HUDEP-2 (cell line): ENCODE data around the gene CLIC4.
"Not testable (repeated sequence)": the region's sequence is repeated elsewhere in the genome, so short reads cannot be mapped to it uniquely, and the experiment has no call there.

ENCODE experiments used
- DNase-seq, 76 experiments: peaks; one replicate each; lab custom pipeline; 2025; ENCODE audit not compliant: unreplicated experiment in 76 of 76; lab: John Stamatoyannopoulos, UW

CLIC4 gene

DNA sequence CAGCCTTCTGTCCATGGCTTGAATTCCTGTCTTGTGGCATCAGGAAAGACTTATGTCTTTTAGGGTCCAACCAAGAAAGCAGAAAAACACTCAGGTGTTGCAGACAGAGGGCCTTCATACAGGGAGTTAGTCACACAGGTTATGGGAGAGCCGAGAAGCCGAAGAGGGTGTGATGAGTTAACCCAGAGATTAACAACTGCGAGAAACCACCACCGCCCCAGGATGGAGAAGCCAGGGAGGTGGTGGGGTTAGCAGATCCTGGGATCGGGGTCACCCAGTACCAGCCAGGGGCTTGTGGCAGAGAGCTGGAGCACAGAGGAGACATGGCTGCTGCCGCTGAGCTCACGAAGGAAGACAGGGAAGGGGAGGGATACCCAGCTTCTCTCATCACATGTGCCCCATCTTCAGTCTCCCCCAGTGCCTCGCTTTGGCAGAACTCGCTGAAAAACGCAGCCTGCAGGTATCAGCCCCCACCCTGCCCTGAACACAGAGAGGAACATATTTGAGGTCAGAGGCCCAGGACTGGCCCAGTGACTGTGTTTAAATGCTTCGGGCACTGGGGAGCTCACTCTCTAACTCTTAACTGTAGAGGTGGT is 126.2 kb downstream of the CLIC4 start:
- no peak for DNase-seq

DNA sequence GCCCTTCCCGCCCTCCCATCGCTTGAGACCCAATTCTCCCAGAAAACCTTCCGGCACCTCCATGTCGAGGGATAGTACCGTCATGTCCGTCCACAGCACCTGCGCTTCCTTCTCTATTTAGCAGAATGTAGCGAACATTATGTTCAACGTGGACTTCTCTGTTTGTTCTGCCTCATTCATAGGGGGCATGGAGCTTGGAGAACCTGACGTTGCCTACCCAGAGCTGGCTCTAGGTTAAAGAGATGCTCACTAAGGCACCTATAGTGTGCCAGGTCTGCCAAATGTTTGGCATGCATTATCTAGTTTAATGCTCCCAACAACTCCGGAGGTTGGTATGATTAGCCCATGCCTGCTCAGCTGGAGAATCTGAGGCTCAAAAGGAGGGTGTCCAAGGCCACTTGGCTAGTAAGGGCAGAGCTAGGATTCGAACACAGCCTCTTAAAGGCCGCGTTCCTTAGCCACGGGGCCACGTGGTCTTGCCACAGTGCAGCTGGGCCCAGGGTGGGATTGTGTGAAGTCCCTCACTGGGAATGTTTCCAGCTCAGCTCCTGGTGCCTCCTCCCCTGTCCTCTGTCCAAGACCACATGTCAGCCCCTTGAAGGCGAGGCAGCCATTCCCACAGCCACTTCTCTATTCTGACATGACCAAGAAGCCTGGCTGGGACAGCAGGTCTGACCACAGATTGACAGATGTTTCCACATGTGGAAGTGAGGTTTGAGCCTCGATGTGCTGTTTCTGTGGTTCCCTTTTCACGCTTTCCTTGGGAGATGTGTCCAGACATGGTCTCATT is 127.0 kb downstream of the CLIC4 start:
- DNase-seq, result no peak

DNA sequence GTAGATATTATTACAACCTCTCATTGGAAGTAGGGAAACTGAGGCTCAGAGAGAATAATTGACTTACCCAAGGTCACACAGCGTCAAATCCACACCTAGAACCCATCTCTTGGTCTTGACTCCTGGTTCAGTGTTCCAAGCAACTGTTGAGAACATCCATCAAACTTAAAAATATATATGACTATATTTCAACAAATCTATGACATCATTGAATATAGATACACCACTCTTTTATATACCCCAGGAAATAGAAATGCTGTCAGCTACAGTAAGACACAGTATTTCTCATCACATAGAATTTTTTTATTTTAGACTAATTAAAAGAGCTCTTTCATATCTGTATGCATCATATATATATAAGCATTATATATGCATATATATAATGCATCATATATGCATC is 127.9 kb downstream of the CLIC4 start:
- no peak for DNase-seq

DNA sequence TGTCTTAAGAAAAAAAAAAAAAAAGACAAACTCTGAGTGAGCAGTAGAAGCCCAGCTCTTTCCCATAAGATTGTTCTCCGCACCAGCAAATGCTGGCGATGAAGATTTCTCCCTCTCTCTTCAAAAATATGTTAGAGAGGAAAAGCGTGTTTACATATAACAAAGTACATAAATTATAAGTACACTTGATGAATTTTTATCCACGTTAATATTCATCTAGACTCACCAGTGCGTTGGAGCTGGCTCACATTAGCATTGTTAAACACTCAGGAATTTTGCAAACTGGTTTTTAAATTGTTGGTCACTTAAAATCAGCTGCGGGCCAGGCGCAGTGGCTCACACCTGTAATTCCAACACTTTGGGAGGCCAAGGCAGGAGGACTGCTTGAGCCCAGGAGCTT is 128.8 kb downstream of the CLIC4 start:
- no peak for DNase-seq

DNA sequence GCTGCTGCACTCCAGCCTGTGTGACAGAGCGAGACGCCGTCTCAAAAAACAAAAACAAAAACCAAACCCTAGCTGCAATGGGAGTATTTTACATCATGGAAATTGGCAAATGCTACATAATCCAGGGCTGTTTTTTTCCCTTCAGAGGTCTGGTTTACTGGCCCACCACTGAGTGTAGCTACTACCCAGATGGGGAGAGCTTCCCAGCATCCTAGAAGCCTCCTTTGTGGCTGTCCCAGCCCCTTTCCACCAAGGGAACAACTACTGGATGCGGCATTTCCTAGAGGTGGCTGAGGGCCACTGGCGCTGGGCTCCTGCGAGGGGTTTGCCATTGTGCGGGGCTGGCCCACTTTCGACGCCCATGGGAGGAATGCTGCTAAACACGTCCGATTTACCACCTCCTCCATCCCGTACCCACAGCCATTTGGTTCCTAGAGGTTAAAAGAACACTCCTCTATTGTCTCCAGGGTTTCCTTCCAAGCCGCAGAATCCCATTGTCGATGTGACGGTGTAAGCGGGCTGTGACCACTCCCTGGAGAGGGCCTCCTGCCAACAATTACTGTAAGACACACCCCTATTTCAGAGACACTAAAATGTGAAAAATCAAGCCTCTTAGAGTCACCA is 129.5 kb downstream of the CLIC4 start:
- no peak for DNase-seq

DNA sequence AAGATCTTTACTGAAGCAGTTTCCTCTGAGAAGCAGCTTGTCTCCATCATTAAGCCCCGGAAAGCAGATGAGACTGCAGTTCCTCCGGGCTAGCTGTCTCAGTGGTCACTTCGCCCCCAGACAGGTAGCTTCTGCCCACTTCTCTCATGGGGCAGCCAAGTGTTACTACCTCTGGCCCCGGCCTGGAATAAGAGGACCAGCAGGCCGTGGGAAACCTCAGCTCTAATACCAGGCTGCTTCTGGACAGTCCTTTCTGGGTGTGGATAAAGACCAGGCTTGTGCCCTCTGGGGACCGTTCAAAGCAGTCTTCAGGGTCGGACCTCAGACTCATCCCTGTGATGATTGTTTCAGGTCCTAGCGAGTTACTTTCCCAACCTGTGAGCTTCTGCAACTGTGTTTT is 130.0 kb downstream of the CLIC4 start:
- DNase-seq, result no peak

DNA sequence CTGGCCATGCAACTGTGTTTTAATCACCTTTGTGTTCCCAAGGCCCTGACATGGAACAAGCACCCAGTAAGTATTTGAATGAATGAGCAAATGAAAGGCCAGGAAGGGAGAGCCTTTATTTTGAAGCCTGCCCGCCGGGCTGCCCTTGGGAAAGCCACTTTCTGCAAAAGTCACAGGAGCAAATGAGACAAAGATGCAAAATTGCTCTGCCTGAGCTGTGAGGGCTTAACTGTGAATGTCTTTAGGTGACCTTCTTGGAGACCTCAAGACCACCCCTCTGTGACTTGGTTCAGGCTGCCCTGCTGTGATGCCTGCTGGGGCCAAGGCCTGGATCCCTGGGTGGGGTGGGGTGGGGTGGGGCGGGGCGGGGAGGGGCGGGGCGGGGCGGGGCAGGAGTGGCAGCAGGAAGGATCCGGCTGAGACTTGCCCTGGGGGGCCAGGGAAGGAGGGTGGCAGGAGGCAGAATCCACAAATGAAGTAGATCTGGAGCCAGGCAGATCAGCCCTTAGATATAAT is 130.8 kb downstream of the CLIC4 start:
- no peak for DNase-seq

DNA sequence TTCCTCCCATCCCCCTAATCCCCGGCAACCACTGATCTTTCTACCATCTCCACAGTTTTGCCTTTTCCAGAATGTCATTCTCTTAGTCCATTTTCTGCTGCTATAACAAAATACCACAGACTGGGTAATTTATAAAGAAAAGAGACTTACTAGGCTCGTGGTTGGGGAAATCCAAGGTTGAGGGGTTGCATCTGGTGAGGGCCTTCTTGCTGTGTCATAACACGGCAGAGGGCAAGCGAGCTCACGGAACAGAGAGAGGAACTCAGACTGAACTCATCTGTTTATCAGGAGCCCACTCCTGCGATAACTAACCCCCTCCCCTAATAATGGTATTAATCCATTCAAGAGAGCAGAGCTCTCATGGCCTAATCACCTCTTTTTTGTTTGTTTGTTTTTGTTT is 132.8 kb downstream of the CLIC4 start:
- no peak for DNase-seq

DNA sequence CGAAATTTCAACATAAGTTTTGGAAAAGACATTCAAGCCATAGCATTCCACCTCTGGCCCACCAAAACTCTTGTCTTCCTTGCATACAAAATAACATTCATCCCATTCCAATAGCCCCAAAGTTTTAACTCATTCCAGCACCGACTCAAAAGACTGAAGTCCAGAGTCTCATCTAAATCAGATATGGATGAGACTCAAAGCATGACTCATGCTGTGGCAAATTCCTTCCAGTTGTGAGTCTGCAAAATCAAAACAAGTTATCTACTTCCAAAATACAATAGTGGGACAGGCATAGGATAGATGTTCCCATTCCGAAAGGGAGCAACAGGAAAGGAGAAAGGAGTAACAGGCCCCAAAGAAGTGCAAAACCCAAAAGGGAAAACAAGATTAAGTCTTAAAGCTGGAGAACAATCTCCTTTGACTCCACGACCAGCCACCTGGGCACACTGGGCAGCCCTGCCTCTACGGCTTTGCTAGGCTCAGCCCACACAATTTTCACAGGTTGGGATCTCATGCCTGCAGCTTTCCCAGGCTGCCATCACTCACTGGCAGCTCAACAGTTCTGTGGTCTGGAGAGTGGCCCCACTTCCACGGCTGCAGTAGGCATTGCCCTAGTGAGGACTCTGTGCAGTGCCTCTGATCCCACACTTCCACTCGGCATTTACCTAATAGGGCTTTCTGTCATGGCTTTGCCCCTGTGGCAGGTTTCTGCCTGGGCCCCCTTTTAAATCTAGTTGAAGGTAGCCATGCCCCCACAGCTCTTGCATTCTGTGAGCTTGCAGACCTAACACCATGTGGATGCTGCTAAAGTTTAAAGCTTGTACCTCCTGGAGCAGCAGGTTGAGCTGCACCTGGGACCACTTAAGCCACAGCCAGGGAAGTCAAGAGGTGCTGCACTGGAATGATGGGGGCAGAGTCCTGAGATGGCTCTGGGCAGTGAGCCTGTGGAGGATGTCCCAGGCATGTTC is 133.8 kb downstream of the CLIC4 start:
- no peak for DNase-seq

DNA sequence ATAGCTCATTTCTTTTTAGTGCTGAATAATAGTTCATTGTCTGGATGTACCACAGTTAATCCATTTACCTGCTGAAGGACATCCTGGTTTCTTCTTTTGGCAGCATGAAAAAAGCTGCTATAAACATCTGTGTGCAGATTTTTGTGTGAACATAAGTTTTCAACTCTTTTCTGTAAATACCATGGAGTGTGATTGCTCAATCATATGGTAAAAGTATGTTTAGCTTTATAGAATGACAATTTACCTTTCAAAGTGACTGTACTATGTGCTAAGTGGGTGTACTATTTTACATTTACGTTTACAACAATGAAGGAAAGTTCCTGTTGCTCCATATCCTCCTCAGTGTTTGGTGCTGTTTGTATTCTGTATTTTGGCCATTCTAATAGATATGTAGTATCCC is 135.8 kb downstream of the CLIC4 start:
- no peak for DNase-seq

DNA sequence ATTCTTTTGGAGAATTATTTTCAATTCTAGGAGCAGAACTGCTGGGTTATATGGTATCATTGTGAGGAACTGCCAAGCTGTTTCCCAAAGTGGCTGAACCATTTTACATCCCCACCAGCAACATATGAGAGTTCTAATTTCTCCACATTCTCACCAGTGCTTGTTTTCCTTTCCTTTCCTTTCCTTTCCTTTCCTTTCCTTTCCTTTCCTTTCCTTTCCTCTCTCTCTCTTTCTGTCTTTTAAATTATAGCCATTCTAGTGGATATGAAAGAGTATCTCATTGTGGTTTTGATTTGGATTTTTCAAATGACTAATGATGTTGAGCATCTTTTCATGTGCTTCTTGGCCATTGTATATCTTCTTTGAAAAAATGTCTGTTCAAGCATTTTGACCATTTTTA is 139.5 kb downstream of the CLIC4 start:
- DNase-seq, result no peak

DNA sequence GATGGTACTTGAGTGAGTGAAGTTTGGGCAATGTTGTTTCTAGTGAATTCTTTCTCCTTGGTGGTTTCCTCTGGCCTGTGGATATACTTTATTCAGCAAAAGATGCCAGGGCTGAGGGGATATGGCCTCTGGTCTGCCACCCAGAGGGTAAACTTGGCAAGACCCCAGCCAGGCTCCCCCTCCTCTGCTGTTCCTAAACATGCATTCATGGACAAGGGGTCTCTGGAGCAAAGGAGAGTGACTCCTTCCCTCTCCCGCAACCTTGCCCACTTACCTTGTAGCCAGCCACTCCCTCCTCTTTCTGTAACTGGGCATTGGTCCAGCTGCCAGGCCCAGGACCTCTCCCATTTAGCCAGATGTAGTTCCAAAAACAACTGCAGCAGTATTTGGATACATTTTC is 141.0 kb downstream of the CLIC4 start:
- no peak for DNase-seq

DNA sequence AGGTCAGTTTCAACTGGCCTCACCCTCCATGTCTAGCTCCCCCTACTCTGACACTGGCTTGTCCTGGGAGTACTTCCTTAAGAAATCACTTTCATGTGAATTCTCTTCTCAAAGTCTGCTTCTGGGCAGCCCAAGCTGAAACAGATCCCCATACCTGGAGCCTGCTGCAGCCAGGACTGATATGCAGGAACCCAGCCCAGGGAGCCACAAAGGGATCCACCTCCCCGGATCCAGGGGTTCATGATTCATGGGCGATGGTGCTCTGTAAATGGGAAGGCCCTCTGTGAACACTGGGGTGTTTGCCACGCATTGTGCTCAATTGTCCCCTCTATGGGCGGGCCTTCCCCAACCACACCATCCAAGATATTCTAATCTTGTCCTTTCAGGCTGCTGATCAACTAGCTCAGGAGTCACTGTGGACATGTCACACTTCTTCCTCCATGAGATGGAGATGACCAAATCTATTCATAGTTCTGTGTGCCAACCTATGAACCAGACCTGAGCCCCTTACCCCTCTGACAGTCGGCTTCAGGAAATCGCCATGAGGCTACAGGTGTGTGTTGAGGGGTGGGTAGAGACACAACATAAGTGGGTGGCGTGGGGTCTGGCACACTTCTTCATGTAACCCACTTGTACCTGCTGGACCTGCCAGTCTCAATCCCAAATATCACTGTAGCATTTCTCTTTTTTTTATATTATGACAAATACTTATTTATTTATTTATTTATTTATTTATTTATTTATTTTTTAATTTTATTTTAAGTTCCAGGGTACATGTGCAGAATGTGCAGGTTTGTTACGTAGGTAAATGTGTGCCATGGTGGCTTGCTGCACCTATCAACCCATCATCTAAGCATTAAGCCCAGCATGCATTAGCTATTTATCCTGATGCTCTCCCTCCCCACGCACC is 143.1 kb downstream of the CLIC4 start:
- DNase-seq, result no peak

DNA sequence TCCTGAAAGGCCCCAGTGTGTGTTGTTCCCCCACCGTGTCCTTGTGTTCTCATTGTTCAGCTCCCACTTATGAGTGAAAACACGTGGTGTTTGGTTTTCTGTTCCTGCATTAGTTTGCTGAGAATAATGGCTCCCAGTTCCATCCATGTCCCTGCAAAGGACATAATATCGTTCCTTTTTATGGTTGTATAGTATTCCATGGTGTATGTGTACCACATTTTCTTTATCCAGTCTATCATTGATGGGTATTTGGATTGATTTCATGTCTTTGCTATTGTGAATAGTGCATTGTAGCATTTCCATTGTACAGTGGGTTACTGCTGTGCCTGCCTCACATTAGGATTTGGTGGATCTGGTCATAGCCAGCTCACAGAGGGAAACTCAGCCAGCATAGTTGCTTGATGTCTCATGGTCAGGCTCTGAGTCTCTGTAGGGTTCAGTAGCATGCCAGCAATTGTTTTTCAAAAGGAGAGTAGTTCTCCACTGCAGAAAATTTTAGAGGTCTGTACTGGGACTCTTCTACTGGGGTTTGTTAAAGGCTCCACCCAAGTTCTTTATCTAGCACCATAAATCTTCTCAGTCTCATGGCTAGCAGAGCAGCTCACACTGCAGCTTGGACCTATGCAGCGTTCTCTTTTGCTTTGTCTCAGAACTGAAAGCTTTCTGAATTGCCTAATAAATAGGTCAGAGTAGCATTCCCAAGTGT is 143.9 kb downstream of the CLIC4 start:
- DNase-seq, result no peak

DNA sequence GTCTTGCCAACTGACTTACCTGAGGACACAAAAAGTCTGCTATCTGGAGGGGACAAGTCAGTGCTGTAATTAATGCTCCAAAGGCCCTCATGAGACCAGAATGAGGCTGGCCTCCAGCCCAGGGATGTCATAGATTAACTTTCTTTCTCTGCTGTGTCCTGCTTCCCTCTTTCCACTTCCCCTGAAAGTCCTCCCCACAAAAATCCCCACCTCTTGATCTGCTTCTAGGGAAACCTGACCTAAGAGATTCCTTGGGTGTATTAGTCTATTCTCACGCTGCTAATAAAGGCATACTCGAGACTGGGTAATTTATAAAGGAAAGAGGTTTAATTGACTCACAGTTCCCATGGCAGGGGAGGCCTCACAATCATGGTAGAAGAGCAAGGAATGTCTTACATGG is 145.6 kb downstream of the CLIC4 start:
- no peak for DNase-seq

DNA sequence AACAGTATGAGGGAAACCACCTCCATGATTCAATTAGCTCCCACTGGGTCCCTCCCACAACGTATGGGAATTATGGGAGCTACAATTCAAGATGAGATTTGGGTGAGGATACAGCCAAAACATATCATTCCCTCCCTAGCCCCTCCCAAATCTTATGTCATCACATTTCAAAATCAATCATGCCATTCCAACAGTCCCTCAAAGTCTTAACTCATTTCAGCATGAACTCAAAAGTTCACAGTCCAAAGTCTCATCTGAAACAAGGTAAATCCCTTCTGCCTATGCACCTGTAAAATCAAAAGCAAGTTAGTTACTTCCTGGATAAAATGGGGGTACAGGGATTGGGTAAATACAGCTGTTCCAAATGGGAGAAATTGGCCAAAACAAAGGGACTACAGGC is 146.1 kb downstream of the CLIC4 start:
- DNase-seq, result not testable (repeated sequence)

DNA sequence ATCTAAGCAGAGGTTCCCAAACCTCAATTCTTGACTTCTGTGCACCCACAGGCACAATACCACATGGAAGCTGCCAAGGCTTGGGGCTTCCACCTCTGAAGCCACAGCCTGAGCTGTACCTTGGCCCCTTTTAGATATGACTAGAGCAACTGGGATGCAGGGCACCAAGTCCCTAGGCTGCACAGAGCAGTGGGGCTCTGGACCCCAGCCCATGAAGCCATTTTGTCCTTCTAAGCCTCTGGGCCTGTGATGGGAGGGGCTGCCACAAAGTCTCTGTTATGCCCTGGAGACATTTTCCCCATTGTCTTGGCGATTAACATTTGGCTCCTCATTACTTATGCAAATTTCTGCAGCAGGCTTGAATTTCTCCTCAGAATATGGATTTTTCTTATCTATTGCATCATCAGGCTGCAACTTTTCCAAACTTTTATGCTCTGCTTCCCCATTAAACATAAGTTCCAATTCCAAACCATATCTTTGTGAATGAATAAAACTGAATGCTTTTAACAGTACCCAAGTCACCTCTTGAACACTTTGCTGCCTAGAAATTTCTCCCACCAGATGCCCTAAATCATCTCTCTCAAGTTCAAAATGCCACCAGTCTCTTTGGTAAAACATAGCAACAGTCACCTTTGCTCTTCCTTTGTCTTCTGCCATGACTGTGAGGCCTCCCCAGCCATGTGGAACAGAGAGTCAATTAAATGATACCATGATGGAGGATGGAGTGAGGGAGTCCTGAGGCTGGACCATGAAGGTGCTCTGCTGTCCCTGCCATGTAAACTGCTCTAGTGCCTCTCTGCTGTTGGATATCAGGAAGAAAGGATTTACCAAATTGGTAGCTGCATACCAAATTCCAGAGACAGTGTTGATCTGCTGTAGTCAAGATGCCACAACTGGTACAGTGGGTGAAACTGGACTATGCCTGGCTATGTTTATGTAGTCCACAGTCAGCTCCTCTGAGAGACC is 147.2 kb downstream of the CLIC4 start:
- DNase-seq, result no peak

DNA sequence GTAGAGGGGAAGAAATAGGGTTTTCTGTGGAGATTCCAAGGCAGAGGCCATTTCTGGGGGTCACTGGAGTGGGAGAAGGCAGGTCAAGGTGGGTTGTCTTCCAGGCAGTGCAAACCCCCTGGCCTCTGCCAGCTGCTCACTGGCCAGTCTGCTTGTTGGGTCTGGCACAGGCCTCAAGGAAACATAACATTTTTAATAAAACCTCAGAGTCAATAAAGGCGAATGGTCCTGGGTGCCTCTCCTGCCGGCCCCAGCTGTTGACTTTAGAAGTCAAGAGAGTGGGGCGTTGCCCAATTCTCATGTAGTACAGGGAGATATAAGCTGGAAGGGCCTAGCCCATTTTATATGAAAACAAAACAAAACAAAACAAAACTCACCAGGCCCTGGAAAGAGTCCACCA is 148.2 kb downstream of the CLIC4 start:
- DNase-seq, result no peak
